Esophagus squamous epithelium (tissue), 4 donors: Measurements from ENCODE around the gene TWIST2.

ENCODE experiments used
- POLR2A ChIP-seq, 4 donors: fragments of 450-650 bp; IDR thresholded peaks; one replicate each; pipeline ENCODE4 v1.6.1; 2017; ENCODE audit warnings: antibody characterized with exemption in 4 of 4, mild to moderate bottlenecking in 4 of 4, moderate library complexity in 3 of 4
- TF ChIP-seq, protein P1 (sequence below), 6 experiments: fragments of 450-650 bp in 4 of 6; fragments of 200-600 bp in 2 of 6; sonication (generic) in 2 of 6; IDR thresholded peaks; one replicate each; pipeline ENCODE4 v1.5.1; 2016 to 2019; ENCODE audit warnings: antibody characterized with exemption in 6 of 6, mild to moderate bottlenecking in 4 of 6, moderate library complexity in 4 of 6

DNA sequence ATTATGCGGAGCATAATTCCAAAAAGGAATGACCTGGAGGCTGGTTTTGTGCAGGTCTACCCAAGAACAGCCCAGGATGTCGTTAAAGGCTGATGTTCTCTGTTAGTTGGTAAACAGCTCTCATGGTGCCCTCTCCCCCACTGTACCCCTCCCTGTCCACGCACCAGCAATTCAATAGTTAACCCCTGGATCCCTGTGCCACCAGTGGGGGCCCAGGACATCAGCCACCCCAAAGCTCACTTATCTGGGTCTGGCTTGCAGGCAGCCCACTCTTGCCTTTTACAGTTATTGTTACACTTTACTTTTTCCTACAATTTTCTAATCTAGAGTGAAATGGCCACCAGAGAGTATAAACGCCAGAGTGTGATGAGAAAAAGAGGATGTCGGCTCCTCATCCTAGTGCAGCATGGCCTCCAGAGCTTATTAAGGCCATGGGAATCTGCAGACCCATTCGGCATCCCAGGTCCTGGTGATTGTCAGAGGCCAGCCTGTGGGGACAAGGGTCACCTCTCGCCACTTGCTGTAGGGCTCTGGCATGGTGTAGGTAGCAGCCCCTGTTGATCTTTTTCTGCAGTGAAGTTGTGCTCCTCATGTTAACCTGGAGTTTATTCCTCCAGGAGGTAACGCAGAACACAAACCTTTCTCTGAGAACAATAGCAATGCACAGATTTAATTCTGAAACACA lies 30.3 kb downstream of the TWIST2 start:
- TF ChIP-seq, protein P1, sequence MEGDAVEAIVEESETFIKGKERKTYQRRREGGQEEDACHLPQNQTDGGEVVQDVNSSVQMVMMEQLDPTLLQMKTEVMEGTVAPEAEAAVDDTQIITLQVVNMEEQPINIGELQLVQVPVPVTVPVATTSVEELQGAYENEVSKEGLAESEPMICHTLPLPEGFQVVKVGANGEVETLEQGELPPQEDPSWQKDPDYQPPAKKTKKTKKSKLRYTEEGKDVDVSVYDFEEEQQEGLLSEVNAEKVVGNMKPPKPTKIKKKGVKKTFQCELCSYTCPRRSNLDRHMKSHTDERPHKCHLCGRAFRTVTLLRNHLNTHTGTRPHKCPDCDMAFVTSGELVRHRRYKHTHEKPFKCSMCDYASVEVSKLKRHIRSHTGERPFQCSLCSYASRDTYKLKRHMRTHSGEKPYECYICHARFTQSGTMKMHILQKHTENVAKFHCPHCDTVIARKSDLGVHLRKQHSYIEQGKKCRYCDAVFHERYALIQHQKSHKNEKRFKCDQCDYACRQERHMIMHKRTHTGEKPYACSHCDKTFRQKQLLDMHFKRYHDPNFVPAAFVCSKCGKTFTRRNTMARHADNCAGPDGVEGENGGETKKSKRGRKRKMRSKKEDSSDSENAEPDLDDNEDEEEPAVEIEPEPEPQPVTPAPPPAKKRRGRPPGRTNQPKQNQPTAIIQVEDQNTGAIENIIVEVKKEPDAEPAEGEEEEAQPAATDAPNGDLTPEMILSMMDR (IDR thresholded peaks at IDR 0.05): no peak
- no peak for TF ChIP-seq POLR2A (IDR thresholded peaks at IDR 0.05)
